Measurements from ENCODE around the gene DEFB112. TPM values are rescaled to one million over a fixed set of nuclear protein-coding genes. Genes with fewer than 3 reads are reported as not detected.

The DEFB112 gene
- total RNA-seq, 1 donor from 2014 or later, result not detected

DNA sequence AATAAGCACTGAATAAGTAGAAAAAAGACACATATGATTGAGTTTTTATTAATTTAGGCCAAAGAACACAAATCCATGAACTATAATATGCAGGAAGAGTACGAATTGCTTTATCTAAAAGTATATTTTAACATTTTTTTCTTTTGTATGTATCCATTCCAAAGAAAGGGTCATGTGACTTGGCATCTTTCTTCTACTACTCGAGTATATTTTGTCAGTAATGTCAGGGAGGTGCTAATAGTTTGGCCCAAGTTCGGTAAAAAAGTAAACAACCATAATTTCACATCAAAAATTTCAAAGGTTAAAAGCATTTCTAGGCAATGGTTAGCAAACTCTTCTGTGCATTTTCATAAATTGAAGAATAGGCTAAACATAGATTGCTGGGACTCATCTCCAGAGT lies 46.6 kb downstream of the DEFB112 start:
- intact Hi-C loops (cut with DNase I), result no loop called here
- H3K4me1 ChIP-seq, result no peaks in the 10 kb centered on the region
- DNase-seq (ENCODE audit: low spot score in 2 of 2), result no peak
- H3K36me3 ChIP-seq, result no peaks in the 10 kb centered on the region
- no peak overlapping the region for H3K27ac ChIP-seq
- TF ChIP-seq, protein P1, sequence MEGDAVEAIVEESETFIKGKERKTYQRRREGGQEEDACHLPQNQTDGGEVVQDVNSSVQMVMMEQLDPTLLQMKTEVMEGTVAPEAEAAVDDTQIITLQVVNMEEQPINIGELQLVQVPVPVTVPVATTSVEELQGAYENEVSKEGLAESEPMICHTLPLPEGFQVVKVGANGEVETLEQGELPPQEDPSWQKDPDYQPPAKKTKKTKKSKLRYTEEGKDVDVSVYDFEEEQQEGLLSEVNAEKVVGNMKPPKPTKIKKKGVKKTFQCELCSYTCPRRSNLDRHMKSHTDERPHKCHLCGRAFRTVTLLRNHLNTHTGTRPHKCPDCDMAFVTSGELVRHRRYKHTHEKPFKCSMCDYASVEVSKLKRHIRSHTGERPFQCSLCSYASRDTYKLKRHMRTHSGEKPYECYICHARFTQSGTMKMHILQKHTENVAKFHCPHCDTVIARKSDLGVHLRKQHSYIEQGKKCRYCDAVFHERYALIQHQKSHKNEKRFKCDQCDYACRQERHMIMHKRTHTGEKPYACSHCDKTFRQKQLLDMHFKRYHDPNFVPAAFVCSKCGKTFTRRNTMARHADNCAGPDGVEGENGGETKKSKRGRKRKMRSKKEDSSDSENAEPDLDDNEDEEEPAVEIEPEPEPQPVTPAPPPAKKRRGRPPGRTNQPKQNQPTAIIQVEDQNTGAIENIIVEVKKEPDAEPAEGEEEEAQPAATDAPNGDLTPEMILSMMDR (IDR thresholded peaks at IDR 0.05), result no peak
- no peak overlapping the region for H3K4me3 ChIP-seq
- H3K27me3 ChIP-seq, result no peaks in the 10 kb centered on the region
- H3K9me3 ChIP-seq, result no peaks in the 10 kb centered on the region

DNA sequence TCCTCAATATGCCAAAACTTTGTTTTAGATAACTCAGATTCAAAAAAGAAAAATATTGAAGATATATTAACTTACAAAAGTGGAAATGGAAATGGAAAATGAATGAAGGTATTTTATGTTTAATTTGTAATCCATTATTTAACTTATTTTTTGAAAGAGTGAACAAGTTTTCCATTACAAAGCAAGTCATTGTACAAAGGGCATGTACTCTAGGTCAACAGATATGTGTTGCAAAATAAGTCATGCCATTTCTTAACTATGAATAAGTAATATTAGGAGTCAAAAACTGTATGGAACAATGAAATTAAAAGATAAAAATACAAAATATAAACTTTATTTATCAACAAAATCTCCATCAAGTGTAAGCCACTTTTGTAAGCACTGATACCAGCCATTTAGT lies 54.5 kb downstream of the DEFB112 start:
- Histone ChIP-seq H3K27ac (no peak overlapping the region), H3K36me3 (no peaks in the 10 kb centered on the region), H3K4me3 (no peak overlapping the region), H3K4me1 (no peaks in the 10 kb centered on the region), H3K9me3 (no peaks in the 10 kb centered on the region), H3K27me3 (no peaks in the 10 kb centered on the region)
- TF ChIP-seq, protein P1 (IDR thresholded peaks at IDR 0.05), result no peak
- intact Hi-C loops (cut with DNase I), result no loop called here
- no peak for DNase-seq (ENCODE audit: low spot score in 2 of 2)

Other genes starting within 250 kb of the DEFB112 start
- gene CRISP1, start 183.4 kb downstream of the DEFB112 start, total RNA-seq, result not detected
- not detected for gene DEFB114, start 85.8 kb downstream of the DEFB112 start, total RNA-seq
- not detected for gene DEFB113, start 80.3 kb downstream of the DEFB112 start, total RNA-seq
- not detected for gene DEFB110, start 27.9 kb downstream of the DEFB112 start, total RNA-seq